Trophoblast cell (in vitro differentiated cells and primary cell): ENCODE measurements around the gene PTAFR.

Experiments used
- DNase-seq, 2 donors: peaks; one replicate each; pipeline ENCODE4 v3.0.0-alpha.2; 2016
- H2AFZ ChIP-seq: 2 replicates; pipeline ENCODE4 v1.6.1; 2013; ENCODE audit warnings: low read length, moderate library complexity, mild to moderate bottlenecking; ENCODE audit not compliant: insufficient read depth, poor library complexity
- H2AK5ac ChIP-seq: 2 replicates; pipeline ENCODE4 v1.6.1; 2013; ENCODE audit warnings: mild to moderate bottlenecking, low read length
- H2BK120ac ChIP-seq: 2 replicates; pipeline ENCODE4 v1.6.1; 2013; ENCODE audit warnings: low read length, mild to moderate bottlenecking, moderate library complexity; ENCODE audit not compliant: insufficient read depth, poor library complexity
- H2BK12ac ChIP-seq: 2 replicates; pipeline ENCODE4 v1.6.1; 2013; ENCODE audit warnings: mild to moderate bottlenecking, low read length, moderate library complexity
- H2BK5ac ChIP-seq: 2 replicates; pipeline ENCODE4 v1.6.1; 2013; ENCODE audit warnings: low read length, low read depth, moderate library complexity, mild to moderate bottlenecking; ENCODE audit not compliant: poor library complexity
- H3K14ac ChIP-seq: 2 replicates; pipeline ENCODE4 v1.6.1; 2013; ENCODE audit warnings: mild to moderate bottlenecking, low read length
- H3K18ac ChIP-seq: 2 replicates; pipeline ENCODE4 v1.6.1; 2013; ENCODE audit warnings: mild to moderate bottlenecking, low read length
- H3K23ac ChIP-seq: 2 replicates; pipeline ENCODE4 v1.6.1; 2013; ENCODE audit warnings: low read length
- H3K27ac ChIP-seq: 2 replicates; pipeline ENCODE4 v1.5.1; 2013; ENCODE audit warnings: low read depth, mild to moderate bottlenecking, inconsistent platforms, low read length, moderate library complexity
- H3K27me3 ChIP-seq: 2 replicates; pipeline ENCODE4 v1.6.1; 2013; ENCODE audit warnings: inconsistent platforms, mild to moderate bottlenecking, low read length, moderate library complexity; ENCODE audit not compliant: insufficient read depth
- H3K36me3 ChIP-seq, 2 experiments: 1 replicate in 1 of 2; 2 replicates in 1 of 2; pipeline ENCODE4 v1.6.1; 2013; ENCODE audit warnings: low read length in 2 of 2, mild to moderate bottlenecking in 2 of 2, moderate library complexity in 1 of 2; ENCODE audit not compliant: insufficient read depth in 2 of 2, control insufficient read depth in 1 of 2
- H3K4ac ChIP-seq: 2 replicates; pipeline ENCODE4 v1.6.1; 2013; ENCODE audit warnings: low read depth, mild to moderate bottlenecking, low read length, moderate library complexity
- H3K4me1 ChIP-seq, 2 experiments: 1 replicate in 1 of 2; 2 replicates in 1 of 2; pipeline ENCODE4 v1.6.1; 2013; ENCODE audit warnings: low read length in 2 of 2, mild to moderate bottlenecking in 2 of 2, moderate library complexity in 1 of 2; ENCODE audit not compliant: insufficient read depth in 2 of 2, control insufficient read depth in 1 of 2
- H3K4me2 ChIP-seq: 2 replicates; pipeline ENCODE4 v1.6.1; 2013; ENCODE audit warnings: inconsistent platforms, mild to moderate bottlenecking, low read length, moderate library complexity
- H3K4me3 ChIP-seq: 2 replicates; pipeline ENCODE4 v1.5.1; 2013; ENCODE audit warnings: mild to moderate bottlenecking, low read depth, low read length, inconsistent platforms
- H3K79me1 ChIP-seq: one replicate; pipeline ENCODE4 v1.6.1; 2013; ENCODE audit warnings: low read length
- H3K79me2 ChIP-seq: 2 replicates; pipeline ENCODE4 v1.6.1; 2013; ENCODE audit warnings: low read length, mild to moderate bottlenecking; ENCODE audit not compliant: control insufficient read depth, insufficient read depth, poor library complexity
- H3K9ac ChIP-seq: 2 replicates; pipeline ENCODE4 v1.6.1; 2013; ENCODE audit warnings: mild to moderate bottlenecking, low read length
- H3K9me3 ChIP-seq: 2 replicates; pipeline ENCODE4 v1.6.1; 2013; ENCODE audit warnings: low read depth, mild to moderate bottlenecking, control low read depth, inconsistent platforms, low read length; ENCODE audit not compliant: insufficient read depth
- H4K12ac ChIP-seq: 2 replicates; pipeline ENCODE4 v1.6.1; 2013; ENCODE audit warnings: low read depth, mild to moderate bottlenecking, low read length, moderate library complexity
- H4K8ac ChIP-seq: 2 replicates; pipeline ENCODE4 v1.6.1; 2013; ENCODE audit warnings: low read depth, mild to moderate bottlenecking, low read length, moderate library complexity
- H4K91ac ChIP-seq: one replicate; pipeline ENCODE4 v1.6.1; 2013; ENCODE audit warnings: low read depth, mild to moderate bottlenecking, low read length, moderate library complexity
- WGBS: extraction: QIAGEN DNeasy Blood & Tissue Kit; methylation state at CpG from one replicate; pipeline ENCODE4 v1.1.7; 2013; ENCODE audit warnings: missing lambda C conversion rate; ENCODE audit not compliant: insufficient read length, insufficient coverage; ENCODE audit errors: extremely low coverage; 5-methylcytosine and 5-hydroxymethylcytosine counted together

Gene PTAFR

DNA sequence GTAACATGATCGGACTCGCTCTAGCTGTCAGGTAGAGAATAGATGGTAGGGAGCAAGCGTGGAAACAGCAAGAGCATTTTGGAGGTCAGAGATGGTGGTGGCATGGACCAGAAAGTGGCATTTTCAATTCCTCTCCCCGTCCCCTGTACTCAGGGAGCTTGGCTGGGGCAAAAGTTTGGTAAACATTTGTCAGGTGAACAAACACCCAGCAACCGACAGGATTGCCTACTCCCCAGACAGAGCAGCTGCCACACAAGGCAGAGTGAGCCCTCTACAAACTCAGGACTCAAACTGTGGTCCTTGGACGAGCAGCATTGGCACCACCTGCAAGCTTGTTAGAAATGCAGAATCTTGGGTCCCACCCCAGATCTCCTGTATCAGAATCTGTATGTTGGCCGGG lies 14.3 kb downstream of the PTAFR start:
- H3K23ac ChIP-seq: no peak overlapping the region
- no peak overlapping the region for H2BK12ac ChIP-seq
- no CpG with 5 or more reads among the region's 7 CpGs for WGBS
- no peak overlapping the region for H3K27ac ChIP-seq
- peaks cover 5 to 8% of the 10 kb centered on the region in 2 experiments for H3K4me1 ChIP-seq
- H3K9me3 ChIP-seq: peaks cover 1% of the 10 kb centered on the region
- H2AFZ ChIP-seq: no peak overlapping the region
- H2BK120ac ChIP-seq: no peak overlapping the region
- H2AK5ac ChIP-seq: no peak overlapping the region
- no peak overlapping the region for H4K91ac ChIP-seq
- H4K12ac ChIP-seq: no peak overlapping the region
- no peak overlapping the region for H3K4ac ChIP-seq
- H3K79me1 ChIP-seq: no peaks in the 10 kb centered on the region
- no peak overlapping the region for H4K8ac ChIP-seq
- DNase-seq: no peak
- no peak overlapping the region for H3K4me2 ChIP-seq
- H3K18ac ChIP-seq: no peak overlapping the region
- no peak overlapping the region for H2BK5ac ChIP-seq
- no peaks in the 10 kb centered on the region for H3K27me3 ChIP-seq
- no peaks in the 10 kb centered on the region for H3K79me2 ChIP-seq
- peak overlapping the region; percentile 42 for H3K9ac ChIP-seq
- H3K14ac ChIP-seq: no peak overlapping the region
- H3K4me3 ChIP-seq: no peak overlapping the region
- H3K36me3 ChIP-seq: no peaks in the 10 kb centered on the region

DNA sequence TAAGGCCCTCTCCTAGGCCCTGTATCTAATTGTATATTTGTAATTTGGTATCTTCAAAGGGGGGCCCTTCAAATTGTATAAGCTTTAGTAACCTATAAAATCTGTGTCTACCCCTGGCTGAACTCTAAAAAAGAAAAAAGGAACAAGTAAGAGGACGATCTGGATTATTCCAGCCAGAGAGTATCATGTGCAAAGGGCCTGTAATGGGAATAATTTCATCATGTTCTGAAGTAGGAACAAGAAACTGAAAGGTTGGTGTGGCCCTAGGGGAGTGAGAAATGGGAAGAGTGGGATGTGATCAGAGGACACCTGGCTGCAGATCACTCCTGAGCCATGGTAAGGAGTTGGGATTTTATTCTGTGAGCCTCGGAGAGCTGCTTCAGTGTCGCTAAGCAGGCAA lies 14.7 kb downstream of the PTAFR start:
- no peak overlapping the region for H2AFZ ChIP-seq
- no peak overlapping the region for H3K4me3 ChIP-seq
- peak overlapping the region; percentile 42 for H3K9ac ChIP-seq
- no peak overlapping the region for H2BK12ac ChIP-seq
- no peak overlapping the region for H3K18ac ChIP-seq
- peaks cover 5 to 8% of the 10 kb centered on the region in 2 experiments for H3K4me1 ChIP-seq
- H3K79me1 ChIP-seq: no peaks in the 10 kb centered on the region
- H3K27ac ChIP-seq: no peak overlapping the region
- no peak overlapping the region for H3K23ac ChIP-seq
- peaks cover 1% of the 10 kb centered on the region for H3K9me3 ChIP-seq
- no peak overlapping the region for H4K12ac ChIP-seq
- no peak overlapping the region for H4K8ac ChIP-seq
- H3K36me3 ChIP-seq: no peaks in the 10 kb centered on the region
- H2BK120ac ChIP-seq: no peak overlapping the region
- no peak overlapping the region for H3K4ac ChIP-seq
- no peak overlapping the region for H2BK5ac ChIP-seq
- no peaks in the 10 kb centered on the region for H3K79me2 ChIP-seq
- H3K4me2 ChIP-seq: no peak overlapping the region
- H3K14ac ChIP-seq: no peak overlapping the region
- no peak for DNase-seq
- no peak overlapping the region for H4K91ac ChIP-seq
- H2AK5ac ChIP-seq: no peak overlapping the region
- no peaks in the 10 kb centered on the region for H3K27me3 ChIP-seq
- no CpG with 5 or more reads among the region's 3 CpGs for WGBS

DNA sequence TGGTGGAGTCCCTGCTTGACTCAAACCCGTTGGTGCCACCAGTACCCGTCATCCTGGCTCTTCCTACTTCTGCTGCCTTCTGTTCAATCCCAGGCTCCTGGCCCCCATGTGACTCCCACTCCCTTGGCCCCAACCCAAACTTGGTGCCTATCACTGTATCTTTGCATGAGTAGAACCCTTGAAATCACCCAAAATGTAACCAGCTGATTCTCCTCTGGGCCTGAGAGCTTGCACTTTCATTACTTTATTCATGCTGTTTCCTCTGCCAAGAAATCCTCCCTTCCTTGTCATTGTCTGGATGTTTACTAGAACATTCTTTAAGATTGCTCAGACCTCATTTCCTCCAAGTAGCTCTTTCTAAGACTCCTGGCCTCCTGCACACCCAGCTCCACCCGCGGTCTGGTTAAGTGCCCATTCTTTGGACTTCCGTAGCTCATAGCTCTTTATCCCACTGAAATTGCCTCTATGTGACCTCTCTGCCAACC lies 15.7 kb downstream of the PTAFR start:
- H4K8ac ChIP-seq: no peak overlapping the region
- no peak overlapping the region for H3K4me2 ChIP-seq
- H2AFZ ChIP-seq: no peak overlapping the region
- no peak overlapping the region for H3K23ac ChIP-seq
- no peak overlapping the region for H2AK5ac ChIP-seq
- no CpG with 5 or more reads among the region's 5 CpGs for WGBS
- DNase-seq: no peak
- H3K4me3 ChIP-seq: no peak overlapping the region
- no peak overlapping the region for H3K14ac ChIP-seq
- no peak overlapping the region for H4K12ac ChIP-seq
- no peak overlapping the region for H3K18ac ChIP-seq
- H3K36me3 ChIP-seq: no peaks in the 10 kb centered on the region
- H2BK5ac ChIP-seq: no peak overlapping the region
- H3K27ac ChIP-seq: no peak overlapping the region
- peaks cover 5 to 8% of the 10 kb centered on the region in 2 experiments for H3K4me1 ChIP-seq
- H2BK12ac ChIP-seq: no peak overlapping the region
- no peaks in the 10 kb centered on the region for H3K79me1 ChIP-seq
- H3K79me2 ChIP-seq: no peaks in the 10 kb centered on the region
- H3K9me3 ChIP-seq: peaks cover 1% of the 10 kb centered on the region
- no peaks in the 10 kb centered on the region for H3K27me3 ChIP-seq
- H3K4ac ChIP-seq: no peak overlapping the region
- no peak overlapping the region for H4K91ac ChIP-seq
- no peak overlapping the region for H2BK120ac ChIP-seq
- H3K9ac ChIP-seq: no peak overlapping the region

DNA sequence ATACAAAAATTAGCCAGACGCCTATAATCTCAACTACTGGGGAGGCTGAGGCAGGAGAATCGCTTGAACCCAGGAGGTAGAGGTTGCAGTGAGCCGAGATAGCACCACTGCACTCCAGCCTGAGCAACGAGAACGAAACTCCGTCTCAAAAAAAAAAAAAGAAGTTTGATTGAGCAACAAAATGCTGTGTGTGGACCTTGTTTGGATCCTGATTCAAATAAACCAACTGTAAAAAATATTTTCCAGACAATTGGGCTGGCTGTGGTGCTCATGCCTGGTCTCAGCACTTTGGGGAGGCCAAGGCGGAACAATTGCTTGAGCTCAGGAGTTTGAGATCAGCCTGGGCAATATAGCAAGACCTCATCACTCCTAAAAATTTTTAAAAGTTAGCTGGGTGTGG lies 16.8 kb downstream of the PTAFR start:
- Histone ChIP-seq H2BK120ac (no peak overlapping the region), H2BK12ac (no peak overlapping the region), H3K18ac (no peak overlapping the region), H2AK5ac (no peak overlapping the region), H3K14ac (no peak overlapping the region), H3K9ac (no peak overlapping the region), H3K4me2 (no peak overlapping the region), H3K79me2 (no peaks in the 10 kb centered on the region), H4K91ac (no peak overlapping the region), H3K79me1 (no peaks in the 10 kb centered on the region), H3K4me1 (peaks cover 7 to 8% of the 10 kb centered on the region in 2 experiments), H2BK5ac (no peak overlapping the region), H3K36me3 (no peaks in the 10 kb centered on the region), H2AFZ (no peak overlapping the region), H3K27ac (no peak overlapping the region), H4K8ac (no peak overlapping the region), H3K23ac (no peak overlapping the region), H4K12ac (no peak overlapping the region), H3K4ac (no peak overlapping the region), H3K9me3 (peaks cover 1% of the 10 kb centered on the region), H3K4me3 (no peak overlapping the region), H3K27me3 (no peaks in the 10 kb centered on the region)
- WGBS: no CpG with 5 or more reads among the region's 7 CpGs
- no peak for DNase-seq
